ENCODE measurements around the gene ZNF300. TPM values are rescaled to one million over a fixed set of nuclear protein-coding genes. Genes with fewer than 3 reads are reported as not detected.

ZNF300 gene
- total RNA-seq, 1 donor from 2014 or later: 10.9 TPM

Other genes starting within 250 kb of the ZNF300 start
- gene MYOZ3, start 243.7 kb downstream of the ZNF300 start, total RNA-seq: 0.18 TPM in 1 of 2 replicates, not detected in the other
- gene RBM22, start 203.9 kb downstream of the ZNF300 start, total RNA-seq: 74.0 and 74.1 TPM in 2 replicates
- 49.0 and 49.8 TPM in 2 replicates for gene DCTN4, start 146.0 kb downstream of the ZNF300 start, total RNA-seq
- 0.22 TPM in 1 of 2 replicates, not detected in the other for gene SMIM3, start 126.2 kb downstream of the ZNF300 start, total RNA-seq
- 0.22 and 0.24 TPM in 2 replicates for gene IRGM, start 58.5 kb downstream of the ZNF300 start, total RNA-seq
- 0.18 and 0.76 TPM in 2 replicates for gene GPX3, start 115.6 kb upstream of the ZNF300 start, total RNA-seq
- 506 and 512 TPM in 2 replicates for gene TNIP1, start 176.1 kb upstream of the ZNF300 start, total RNA-seq